WTC11 (cell line): Measurements from ENCODE around the gene PSMD13. TPM values are rescaled to one million over a fixed set of nuclear protein-coding genes. Genes with fewer than 3 reads are reported as not detected.

Source experiments
- ATAC-seq: fragments of 200-7000 bp; cut with Tn5 transposase; 2 replicates; pipeline ENCODE4 v1.10.0; 2021; ENCODE audit warnings: mild to moderate bottlenecking, moderate library complexity
- CTCF ChIA-PET: fragments of 300-600 bp; sonication (Branson Sonifier 250); formaldehyde crosslinking; loops from one replicate; lab custom pipeline; 2021; ENCODE audit warnings: antibody characterized with exemption; lab: Charles Lee
- POLR2A ChIA-PET: fragments of 350-600 bp; sonication (Branson Sonifier 250); formaldehyde crosslinking; loops from one replicate; lab custom pipeline; 2021; ENCODE audit warnings: antibody characterized with exemption; lab: Charles Lee
- DNase-seq: peaks from one replicate; pipeline ENCODE4 v3.0.0; 2021; ENCODE audit warnings: low spot score
- H3K27ac Mint-ChIP-seq: 2 replicates; pipeline ENCODE4 v1.8.0; 2021; ENCODE audit warnings: mixed read lengths
- H3K27me3 Mint-ChIP-seq: 2 replicates; pipeline ENCODE4 v1.8.0; 2021; ENCODE audit warnings: low read depth, mild to moderate bottlenecking, moderate library complexity, mixed read lengths
- H3K36me3 Mint-ChIP-seq: 2 replicates; pipeline ENCODE4 v1.8.0; 2021; ENCODE audit warnings: mixed read lengths
- H3K4me1 Mint-ChIP-seq: 2 replicates; pipeline ENCODE4 v1.8.0; 2022; ENCODE audit warnings: mixed read lengths
- H3K4me3 Mint-ChIP-seq: 2 replicates; pipeline ENCODE4 v1.8.0; 2021; ENCODE audit warnings: mild to moderate bottlenecking, moderate library complexity, mixed read lengths
- H3K9me3 Mint-ChIP-seq: 2 replicates; pipeline ENCODE4 v1.8.0; 2021; ENCODE audit warnings: mixed read lengths
- ATF2 ChIP-seq: sonication (generic); formaldehyde crosslinking; IDR thresholded peaks from 2 replicates; pipeline ENCODE4 v1.8.1; 2022; ENCODE audit warnings: low read depth, missing genetic modification reagents, borderline replicate concordance
- FOXP1 ChIP-seq: sonication (generic); formaldehyde crosslinking; IDR thresholded peaks from 2 replicates; pipeline ENCODE4 v1.8.0; 2022; ENCODE audit warnings: missing genetic modification reagents, mild to moderate bottlenecking, moderate library complexity, borderline replicate concordance
- IRF1 ChIP-seq: sonication (generic); formaldehyde crosslinking; IDR thresholded peaks from 2 replicates; pipeline ENCODE4 v1.8.0; 2023; ENCODE audit warnings: missing genetic modification reagents
- MAX ChIP-seq: sonication (generic); formaldehyde crosslinking; IDR thresholded peaks from 2 replicates; pipeline ENCODE4 v1.8.0; 2022; ENCODE audit warnings: mild to moderate bottlenecking, missing genetic modification reagents
- MLX ChIP-seq: sonication (generic); formaldehyde crosslinking; IDR thresholded peaks from 2 replicates; pipeline ENCODE4 v1.8.1; 2023; ENCODE audit warnings: mild to moderate bottlenecking, missing genetic modification reagents, moderate library complexity
- MXD4 ChIP-seq: fragments of 250-450 bp; sonication (Bioruptor Pico); IDR thresholded peaks from 2 replicates; pipeline ENCODE4 v1.8.0; 2021; ENCODE audit warnings: mild to moderate bottlenecking, moderate library complexity, borderline replicate concordance
- NFE2L1 ChIP-seq: sonication (generic); formaldehyde crosslinking; IDR thresholded peaks from 2 replicates; pipeline ENCODE4 v1.8.1; 2023; ENCODE audit warnings: missing genetic modification reagents
- NR1H2 ChIP-seq: sonication (generic); formaldehyde crosslinking; IDR thresholded peaks from 2 replicates; pipeline ENCODE4 v1.9.0; 2021; ENCODE audit warnings: mild to moderate bottlenecking, moderate library complexity, missing genetic modification reagents
- SOX15 ChIP-seq: fragments of 250-450 bp; sonication (Bioruptor Pico); IDR thresholded peaks from 2 replicates; pipeline ENCODE4 v1.9.0; 2021; ENCODE audit warnings: mild to moderate bottlenecking
- STAT6 ChIP-seq: sonication (generic); formaldehyde crosslinking; conservative IDR thresholded peaks from 2 replicates; pipeline ENCODE4 v1.8.1; 2023; ENCODE audit warnings: mild to moderate bottlenecking, low read depth, missing genetic modification reagents, moderate library complexity
- TP53 ChIP-seq: sonication (generic); formaldehyde crosslinking; IDR thresholded peaks from 2 replicates; pipeline ENCODE4 v1.8.1; 2023; ENCODE audit warnings: mild to moderate bottlenecking, missing genetic modification reagents
- ZBTB21 ChIP-seq: sonication (generic); formaldehyde crosslinking; IDR thresholded peaks from 2 replicates; pipeline ENCODE4 v1.8.1; 2023; ENCODE audit warnings: mild to moderate bottlenecking, missing genetic modification reagents, borderline replicate concordance
- ZNF317 ChIP-seq: sonication (generic); formaldehyde crosslinking; IDR thresholded peaks from 2 replicates; pipeline ENCODE4 v1.8.1; 2023; ENCODE audit warnings: low read depth, mild to moderate bottlenecking, moderate library complexity, missing genetic modification reagents, borderline replicate concordance
- ZNF396 ChIP-seq: fragments of 250-450 bp; sonication (Bioruptor Pico); IDR thresholded peaks from 2 replicates; pipeline ENCODE4 v1.8.0; 2021; ENCODE audit warnings: mild to moderate bottlenecking, moderate library complexity, borderline replicate concordance
- ZNF512 ChIP-seq: sonication (generic); formaldehyde crosslinking; IDR thresholded peaks from 2 replicates; pipeline ENCODE4 v1.8.1; 2022; ENCODE audit warnings: missing genetic modification reagents, borderline replicate concordance
- ZNF671 ChIP-seq: fragments of 250-450 bp; sonication (Bioruptor Pico); IDR thresholded peaks from 2 replicates; pipeline ENCODE4 v1.8.0; 2021; ENCODE audit warnings: mild to moderate bottlenecking
- ZSCAN18 ChIP-seq: fragments of 250-450 bp; sonication (Bioruptor Pico); IDR thresholded peaks from 2 replicates; pipeline ENCODE4 v2.1.2; 2022; ENCODE audit warnings: mild to moderate bottlenecking, moderate library complexity
- total RNA-seq: library from RNA; stranded (reverse); gene quantifications from 3 replicates; pipeline ENCODE4 v1.2.3, GENCODE V29; 2021

PSMD13 gene
- total RNA-seq, 1 experiment from 2014 or later, result 148 TPM

- DNase-seq, result no peak
- Mint-ChIP-seq H3K36me3 (peaks cover 81% of the 10 kb centered on the region), H3K9me3 (no peaks in the 10 kb centered on the region)
- TF ChIP-seq ZNF512 (CRISPR knock-in tag) (no peak), MLX (no peak), ZNF396 (CRISPR knock-in tag) (no peak), ZBTB21 (no peak), ZSCAN18 (CRISPR knock-in tag) (no peak), TP53 (CRISPR knock-in tag) (no peak), ATF2 (CRISPR knock-in tag) (no peak), SOX15 (no peak), NR1H2 (CRISPR knock-in tag) (no peak), STAT6 (CRISPR knock-in tag) (no peak), IRF1 (CRISPR knock-in tag) (no peak), MXD4 (CRISPR knock-in tag) (no peak), ZNF317 (CRISPR knock-in tag) (no peak), NFE2L1 (CRISPR knock-in tag) (no peak), MAX (CRISPR knock-in tag) (no peak), FOXP1 (CRISPR knock-in tag) (no peak), ZNF671 (CRISPR knock-in tag) (no peak)
- TF ChIP-seq, all 79 proteins: peak for 0
- Mint-ChIP-seq H3K27ac (no peak overlapping the region; the same call in 1 of the 2 replicates), H3K4me1 (peaks cover 6% of the 10 kb centered on the region; the same call in 1 of the 2 replicates), H3K4me3 (no peak overlapping the region), H3K27me3 (no peaks in the 10 kb centered on the region)
- no peak for ATAC-seq
- POLR2A ChIA-PET, result no interaction called here
- CTCF ChIA-PET, result interaction anchor here (0.7 kb wide), 1 partner anchor 57 kb away, joined by 3 read pairs; no protein-coding TSS in a partner anchor
Observed at GRCh38 chr11:249062-249461, 12.3 kb downstream of the PSMD13 start.
